OCI-LY1 (cell line): ENCODE data around the gene DENND5B.

Experiments used
- H2AFZ ChIP-seq: fragments of 200-600 bp; sonication (generic), shearing (Covaris generic); 2 replicates; pipeline ENCODE4 v1.6.0; 2014; ENCODE audit warnings: antibody characterized with exemption, mild to moderate bottlenecking, low read length
- H3F3A ChIP-seq: fragments of 200-600 bp; sonication (generic), shearing (Covaris generic); 2 replicates; pipeline ENCODE4 v1.6.0; 2014; ENCODE audit warnings: mild to moderate bottlenecking, antibody characterized with exemption, low read length, moderate library complexity; ENCODE audit not compliant: insufficient read depth
- H3K27ac ChIP-seq: fragments of 200-600 bp; sonication (generic); 2 replicates; pipeline ENCODE4 v1.5.1; 2014; ENCODE audit warnings: low read length, mixed run types, mild to moderate bottlenecking, low read depth; ENCODE audit not compliant: poor library complexity, severe bottlenecking
- H3K27me3 ChIP-seq: fragments of 200-600 bp; sonication (generic); 2 replicates; pipeline ENCODE4 v1.6.0; 2014; ENCODE audit warnings: antibody characterized with exemption, mild to moderate bottlenecking, low read length, moderate library complexity; ENCODE audit not compliant: insufficient read depth
- H3K36me3 ChIP-seq: fragments of 200-600 bp; sonication (generic); 2 replicates; pipeline ENCODE4 v1.6.1; 2014; ENCODE audit warnings: mild to moderate bottlenecking, antibody characterized with exemption, low read length, moderate library complexity, mixed read lengths; ENCODE audit not compliant: insufficient read depth
- H3K4me1 ChIP-seq: fragments of 200-600 bp; sonication (generic); 2 replicates; pipeline ENCODE4 v1.5.1; 2014; ENCODE audit warnings: mild to moderate bottlenecking, low read length, moderate library complexity; ENCODE audit not compliant: insufficient read depth, severe bottlenecking
- H3K4me2 ChIP-seq: fragments of 200-600 bp; sonication (generic), shearing (Covaris generic); 2 replicates; pipeline ENCODE4 v1.6.1; 2014; ENCODE audit warnings: low read length
- H3K4me3 ChIP-seq: fragments of 200-600 bp; sonication (generic); 2 replicates; pipeline ENCODE4 v1.5.1; 2014; ENCODE audit warnings: low read length, low read depth, mild to moderate bottlenecking, mixed read lengths; ENCODE audit not compliant: poor library complexity, severe bottlenecking
- H3K79me2 ChIP-seq: fragments of 200-600 bp; shearing (Covaris generic); 2 replicates; pipeline ENCODE4 v1.6.1; 2016; ENCODE audit warnings: mixed run types, low read length, mixed read lengths; ENCODE audit not compliant: insufficient read depth
- H3K9ac ChIP-seq: fragments of 200-600 bp; sonication (generic), shearing (Covaris generic); 2 replicates; pipeline ENCODE4 v1.6.1; 2014; ENCODE audit warnings: mild to moderate bottlenecking, low read length, mixed read lengths
- H3K9me2 ChIP-seq: fragments of 200-600 bp; sonication (generic), shearing (Covaris generic); 2 replicates; pipeline ENCODE4 v1.6.1; 2014; ENCODE audit warnings: low read depth, mild to moderate bottlenecking, low read length, mixed read lengths
- H3K9me3 ChIP-seq: fragments of 200-600 bp; shearing (Covaris generic); 2 replicates; pipeline ENCODE4 v1.6.1; 2014; ENCODE audit warnings: low read length, mixed read lengths
- H4K20me1 ChIP-seq: fragments of 200-600 bp; sonication (generic), shearing (Covaris generic); 2 replicates; pipeline ENCODE4 v1.6.0; 2016; ENCODE audit warnings: mild to moderate bottlenecking, low read length; ENCODE audit not compliant: insufficient read depth
- EZH2 ChIP-seq: fragments of 200-600 bp; sonication (generic), shearing (Covaris generic); IDR thresholded peaks from 2 replicates; pipeline ENCODE4 v1.8.0; 2017; ENCODE audit warnings: borderline replicate concordance, mixed run types, mild to moderate bottlenecking, antibody characterized with exemption, low read length, moderate library complexity, mixed read lengths
- TF ChIP-seq, protein P1 (sequence below): fragments of 200-600 bp; sonication (generic), shearing (Covaris generic); IDR thresholded peaks from 2 replicates; pipeline ENCODE4 v1.5.1; 2017; ENCODE audit warnings: mild to moderate bottlenecking, antibody characterized with exemption, low read length, moderate library complexity, mixed read lengths

DENND5B gene

DNA sequence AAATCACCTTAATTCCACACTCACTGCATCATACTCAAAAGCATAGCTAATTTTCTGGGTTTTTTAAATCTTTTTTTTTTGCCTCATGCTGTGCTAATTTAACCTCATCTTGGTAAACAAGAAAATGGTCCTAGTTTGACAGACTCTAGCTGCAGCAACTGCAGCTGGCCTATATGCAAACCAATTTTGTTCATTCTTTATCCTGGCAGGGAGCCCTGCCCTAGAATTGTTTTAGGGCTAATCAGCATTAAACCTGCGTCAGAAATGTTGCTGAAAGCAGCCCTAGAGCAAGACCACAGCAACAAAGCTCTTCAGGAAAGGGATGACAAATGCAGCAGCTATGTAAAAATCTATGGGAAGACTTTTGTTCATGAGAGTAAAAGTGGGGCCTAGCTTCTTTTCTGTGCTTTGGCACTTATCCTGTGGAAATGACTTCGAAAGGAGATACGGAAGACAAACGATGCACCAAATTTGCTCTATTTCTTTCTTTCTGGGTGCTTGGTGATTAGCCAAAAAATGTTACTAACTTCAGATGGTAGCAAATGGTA, 72.2 kb downstream of the DENND5B start:
- Histone ChIP-seq H3K4me3 (peak overlapping the region; percentile 17), H3K27me3 (no peaks in the 10 kb centered on the region), H2AFZ (no peak overlapping the region), H3K36me3 (no peaks in the 10 kb centered on the region), H3K27ac (peak overlapping the region; percentile 79), H4K20me1 (no peaks in the 10 kb centered on the region), H3F3A (no peaks in the 10 kb centered on the region), H3K79me2 (peaks cover 41% of the 10 kb centered on the region), H3K9me3 (no peaks in the 10 kb centered on the region), H3K4me1 (peaks cover 55% of the 10 kb centered on the region), H3K9ac (peak overlapping the region; percentile 24), H3K9me2 (no peaks in the 10 kb centered on the region), H3K4me2 (peak overlapping the region; percentile 51)
- TF ChIP-seq, protein P1, sequence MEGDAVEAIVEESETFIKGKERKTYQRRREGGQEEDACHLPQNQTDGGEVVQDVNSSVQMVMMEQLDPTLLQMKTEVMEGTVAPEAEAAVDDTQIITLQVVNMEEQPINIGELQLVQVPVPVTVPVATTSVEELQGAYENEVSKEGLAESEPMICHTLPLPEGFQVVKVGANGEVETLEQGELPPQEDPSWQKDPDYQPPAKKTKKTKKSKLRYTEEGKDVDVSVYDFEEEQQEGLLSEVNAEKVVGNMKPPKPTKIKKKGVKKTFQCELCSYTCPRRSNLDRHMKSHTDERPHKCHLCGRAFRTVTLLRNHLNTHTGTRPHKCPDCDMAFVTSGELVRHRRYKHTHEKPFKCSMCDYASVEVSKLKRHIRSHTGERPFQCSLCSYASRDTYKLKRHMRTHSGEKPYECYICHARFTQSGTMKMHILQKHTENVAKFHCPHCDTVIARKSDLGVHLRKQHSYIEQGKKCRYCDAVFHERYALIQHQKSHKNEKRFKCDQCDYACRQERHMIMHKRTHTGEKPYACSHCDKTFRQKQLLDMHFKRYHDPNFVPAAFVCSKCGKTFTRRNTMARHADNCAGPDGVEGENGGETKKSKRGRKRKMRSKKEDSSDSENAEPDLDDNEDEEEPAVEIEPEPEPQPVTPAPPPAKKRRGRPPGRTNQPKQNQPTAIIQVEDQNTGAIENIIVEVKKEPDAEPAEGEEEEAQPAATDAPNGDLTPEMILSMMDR: no peak
- no peak for TF ChIP-seq EZH2

- Histone ChIP-seq H3K4me2 (peak overlapping the region; percentile 51; the same call in 1 of the 2 replicates), H3F3A (no peaks in the 10 kb centered on the region)
Observed at GRCh38 chr12:31517994-31518393, 72.9 kb downstream of the DENND5B start.

GRCh38 chr12:31516702-31517101, 74.2 kb downstream of the DENND5B start:
- Histone ChIP-seq H3K4me2 (no peak overlapping the region), H3K9me3 (no peaks in the 10 kb centered on the region), H3K9me2 (no peaks in the 10 kb centered on the region), H2AFZ (no peak overlapping the region), H4K20me1 (no peaks in the 10 kb centered on the region), H3K9ac (no peak overlapping the region), H3K27me3 (no peaks in the 10 kb centered on the region), H3K79me2 (peaks cover 36% of the 10 kb centered on the region), H3K27ac (no peak overlapping the region), H3K4me3 (no peak overlapping the region), H3F3A (no peaks in the 10 kb centered on the region), H3K4me1 (peaks cover 45% of the 10 kb centered on the region), H3K36me3 (no peaks in the 10 kb centered on the region)
- TF ChIP-seq, protein P1: no peak
- no peak for TF ChIP-seq EZH2

More at GRCh38 chr12:31517994-31518393, 72.9 kb downstream of the DENND5B start:
- TF ChIP-seq EZH2: no peak
- TF ChIP-seq, protein P1: no peak
- H3K4me1 ChIP-seq: peaks cover 58% of the 10 kb centered on the region
- H3K9ac ChIP-seq: peak overlapping the region; percentile 24; the same call in 1 of the 2 replicates
- H2AFZ ChIP-seq: no peak overlapping the region
- peak overlapping the region; percentile 79 for H3K27ac ChIP-seq
- H3K27me3 ChIP-seq: no peaks in the 10 kb centered on the region
- H3K36me3 ChIP-seq: no peaks in the 10 kb centered on the region
- no peaks in the 10 kb centered on the region for H3K9me3 ChIP-seq
- no peak overlapping the region for H3K4me3 ChIP-seq
- no peaks in the 10 kb centered on the region for H3K9me2 ChIP-seq
- no peaks in the 10 kb centered on the region for H4K20me1 ChIP-seq
- peaks cover 39% of the 10 kb centered on the region for H3K79me2 ChIP-seq
